Activated naive CD4-positive, alpha-beta T cell (primary cell): ENCODE measurements around the gene EMP3.

ENCODE experiments used
- DNase-seq, 4 experiments: peaks; one replicate each; lab custom pipeline; 2025; lab: John Stamatoyannopoulos, UW

EMP3 gene

DNA sequence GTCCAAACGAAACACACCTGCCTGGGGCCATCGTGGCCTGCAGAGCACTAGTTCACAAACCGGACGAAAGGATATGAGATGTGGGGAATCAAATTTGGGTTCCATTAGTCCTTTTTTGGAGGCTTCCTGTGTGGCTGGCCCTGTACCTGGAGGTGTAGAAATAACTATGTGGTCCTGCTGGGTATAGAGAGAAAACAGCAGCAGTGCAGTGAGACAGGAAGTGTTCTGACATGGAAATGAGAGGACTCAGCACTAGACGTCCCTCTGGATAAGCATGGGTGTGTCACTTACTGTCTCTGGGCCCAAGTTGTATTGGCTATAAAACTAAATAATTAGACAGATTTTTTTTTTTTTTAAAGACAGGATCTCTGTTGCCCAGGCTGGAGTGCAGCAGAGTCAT is 53.7 kb downstream of the EMP3 start:
- no peak for DNase-seq
